K562 (cell line): ENCODE measurements around the gene ANXA3. TPM values are rescaled to one million over a fixed set of nuclear protein-coding genes. Genes with fewer than 3 reads are reported as not detected.
A peak's percentile ranks its signal among the peaks of the same experiment; 100 is the strongest.

Experiments
- BRCA1 ChIP-seq, 2 experiments: fragments of 450-650 bp in 1 of 2; sonication (generic) in 1 of 2; formaldehyde crosslinking in 1 of 2; IDR thresholded peaks; 2 replicates each; pipeline versions ENCODE4 v1.5.0 to v1.6.1; 2017 to 2020; ENCODE audit warnings: mild to moderate bottlenecking in 1 of 2, missing genetic modification reagents in 1 of 2
- DPF2 ChIP-seq: fragments of 450-650 bp; IDR thresholded peaks from 2 replicates; pipeline ENCODE4 v1.6.1; 2016
- ELF1 ChIP-seq: fragments of 200-800 bp; sonication (Bioruptor generic); IDR thresholded peaks from 2 replicates; pipeline ENCODE4 v1.6.1; 2016; ENCODE audit warnings: missing genetic modification characterization, missing compliant biosample characterization
- EWSR1 ChIP-seq: fragments of 450-650 bp; IDR thresholded peaks from 2 replicates; pipeline ENCODE4 v1.6.1; 2018; ENCODE audit warnings: borderline replicate concordance, mild to moderate bottlenecking, low read depth, moderate library complexity; ENCODE audit not compliant: partially characterized antibody
- FOSL1 ChIP-seq: fragments of 200-800 bp; sonication (Bioruptor generic); conservative IDR thresholded peaks from 2 replicates; pipeline ENCODE4 v1.6.1; 2016; ENCODE audit warnings: missing genetic modification characterization, missing compliant biosample characterization
- HDAC2 ChIP-seq: fragments of 450-650 bp; IDR thresholded peaks from 2 replicates; pipeline ENCODE4 v1.6.1; 2016; ENCODE audit warnings: mild to moderate bottlenecking
- POLR3G ChIP-seq: IDR thresholded peaks from 2 replicates; pipeline ENCODE4 v1.6.1; 2011; ENCODE audit not compliant: insufficient read length, insufficient replicate concordance; ENCODE audit errors: extremely low read depth
- RBBP5 ChIP-seq: fragments of 200-600 bp; sonication (generic); IDR thresholded peaks from 2 replicates; pipeline ENCODE4 v1.6.1; 2012; ENCODE audit warnings: borderline replicate concordance, mild to moderate bottlenecking, low read length, control low read depth, inconsistent platforms; ENCODE audit not compliant: insufficient read depth, poor library complexity, severe bottlenecking
- ZBTB17 ChIP-seq: fragments of 450-650 bp; formaldehyde crosslinking; IDR thresholded peaks from 2 replicates; pipeline ENCODE4 v1.4.0; 2020; ENCODE audit warnings: mild to moderate bottlenecking
- ZFX ChIP-seq: sonication (generic); formaldehyde crosslinking; IDR thresholded peaks from 2 replicates; pipeline ENCODE4 v1.8.0; 2022; ENCODE audit warnings: mild to moderate bottlenecking, missing genetic modification reagents, moderate library complexity
- ZNF134 ChIP-seq: fragments of 250-450 bp; sonication (Bioruptor Pico); conservative IDR thresholded peaks from 2 replicates; pipeline ENCODE4 v1.4.0; 2020
- ZNF507 ChIP-seq: conservative IDR thresholded peaks from 2 replicates; pipeline ENCODE4 v1.6.1; 2017; ENCODE audit warnings: missing genetic modification characterization, missing compliant biosample characterization
- ZNF586 ChIP-seq: fragments of 450-650 bp; formaldehyde crosslinking; conservative IDR thresholded peaks from 2 replicates; pipeline ENCODE4 v1.4.0; 2020; ENCODE audit warnings: mild to moderate bottlenecking, moderate library complexity
- polyA plus RNA-seq, 8 experiments: library from polyadenylated mRNA; depleted of rRNA in 4 of 8; stranded (reverse) in 5 of 8; unstranded in 3 of 8; fragments of >200 nt; fragmentation: Nextera tagmentation in 2 of 8; fragmentation: Illumina TruSeq in 1 of 8; extraction: Ambion mirVana in 2 of 8; extraction: Trizol in 1 of 8; gene quantifications; 2 replicates each; pipeline versions ENCODE4 v1.2.1 to v1.2.3, GENCODE V29; 2011 to 2014; ENCODE audit warnings: inconsistent platforms in 1 of 8, missing spikeins in 1 of 8
- total RNA-seq, 7 experiments: library from RNA; depleted of rRNA in 6 of 7; stranded (reverse); fragments of >200 nt in 6 of 7; fragmentation: Illumina TruSeq in 2 of 7; extraction: Trizol in 2 of 7; gene quantifications; 2 replicates each; pipeline versions ENCODE4 v1.2.1 to v1.2.3, GENCODE V29; 2011 to 2021; ENCODE audit warnings: low replicate concordance in 1 of 7
- TF ChIP-seq, protein P1 (sequence below): fragments of 250-450 bp; sonication (Bioruptor Pico); IDR thresholded peaks from 2 replicates; pipeline ENCODE4 v1.4.0; 2020; ENCODE audit warnings: mild to moderate bottlenecking
- TF ChIP-seq, protein P2 (sequence below), 2 experiments: fragments of 450-650 bp in 1 of 2; sonication (generic) in 1 of 2; formaldehyde crosslinking in 1 of 2; IDR thresholded peaks; 2 replicates each; pipeline versions ENCODE4 v1.7.1 to v1.9.0; 2016 to 2022; ENCODE audit warnings: inconsistent platforms in 1 of 2, mild to moderate bottlenecking in 1 of 2, missing genetic modification reagents in 1 of 2
- TF ChIP-seq, protein P3 (sequence below): sonication (generic); formaldehyde crosslinking; IDR thresholded peaks from 2 replicates; pipeline ENCODE4 v1.8.0; 2022; ENCODE audit warnings: mild to moderate bottlenecking, missing genetic modification reagents

ANXA3 gene
- total and polyA plus RNA-seq, 9 of the 15 experiments (the other 6 are each of a cell fraction or from before 2014, with no cell fraction given): 6.3 to 15.5 (median 9.8) TPM

DNA sequence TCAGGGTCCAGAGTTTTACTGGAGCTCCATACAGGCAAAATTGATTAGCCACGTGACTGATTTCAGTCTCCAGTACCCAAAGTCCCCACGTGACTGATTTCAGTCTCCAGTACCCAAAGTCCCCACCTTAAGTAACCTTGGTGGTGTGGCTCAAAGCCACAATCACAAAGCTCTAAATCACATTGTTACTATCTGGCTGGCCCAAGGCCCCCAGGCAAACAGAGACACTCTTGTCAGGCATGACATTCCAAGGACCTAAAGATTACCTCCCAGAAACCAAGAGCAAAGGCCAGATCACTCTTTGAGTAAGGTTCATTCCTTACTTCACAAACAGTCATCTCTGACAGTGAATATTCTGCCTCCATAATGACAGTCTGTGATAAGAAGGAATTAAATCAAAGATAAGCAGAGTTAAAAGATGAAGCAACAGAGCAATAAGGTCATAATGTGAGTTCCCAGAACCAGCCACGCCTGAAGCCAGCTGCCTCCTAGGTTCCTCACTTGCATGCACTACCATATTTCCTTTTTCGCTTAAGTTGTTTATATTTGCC is 78.5 kb downstream of the ANXA3 start (continued):
- TF ChIP-seq, protein P1, sequence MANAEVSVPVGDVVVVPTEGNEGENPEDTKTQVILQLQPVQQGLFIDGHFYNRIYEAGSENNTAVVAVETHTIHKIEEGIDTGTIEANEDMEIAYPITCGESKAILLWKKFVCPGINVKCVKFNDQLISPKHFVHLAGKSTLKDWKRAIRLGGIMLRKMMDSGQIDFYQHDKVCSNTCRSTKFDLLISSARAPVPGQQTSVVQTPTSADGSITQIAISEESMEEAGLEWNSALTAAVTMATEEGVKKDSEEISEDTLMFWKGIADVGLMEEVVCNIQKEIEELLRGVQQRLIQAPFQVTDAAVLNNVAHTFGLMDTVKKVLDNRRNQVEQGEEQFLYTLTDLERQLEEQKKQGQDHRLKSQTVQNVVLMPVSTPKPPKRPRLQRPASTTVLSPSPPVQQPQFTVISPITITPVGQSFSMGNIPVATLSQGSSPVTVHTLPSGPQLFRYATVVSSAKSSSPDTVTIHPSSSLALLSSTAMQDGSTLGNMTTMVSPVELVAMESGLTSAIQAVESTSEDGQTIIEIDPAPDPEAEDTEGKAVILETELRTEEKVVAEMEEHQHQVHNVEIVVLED: no peak
- 0 out of 2 replicates have a peak, but pooled peaks have one; percentile 25 for TF ChIP-seq ELF1 (tag)
- TF ChIP-seq FOSL1 (tag): 0 out of 2 replicates have a peak, but pooled peaks have one; percentile 22
- TF ChIP-seq, protein P2, sequence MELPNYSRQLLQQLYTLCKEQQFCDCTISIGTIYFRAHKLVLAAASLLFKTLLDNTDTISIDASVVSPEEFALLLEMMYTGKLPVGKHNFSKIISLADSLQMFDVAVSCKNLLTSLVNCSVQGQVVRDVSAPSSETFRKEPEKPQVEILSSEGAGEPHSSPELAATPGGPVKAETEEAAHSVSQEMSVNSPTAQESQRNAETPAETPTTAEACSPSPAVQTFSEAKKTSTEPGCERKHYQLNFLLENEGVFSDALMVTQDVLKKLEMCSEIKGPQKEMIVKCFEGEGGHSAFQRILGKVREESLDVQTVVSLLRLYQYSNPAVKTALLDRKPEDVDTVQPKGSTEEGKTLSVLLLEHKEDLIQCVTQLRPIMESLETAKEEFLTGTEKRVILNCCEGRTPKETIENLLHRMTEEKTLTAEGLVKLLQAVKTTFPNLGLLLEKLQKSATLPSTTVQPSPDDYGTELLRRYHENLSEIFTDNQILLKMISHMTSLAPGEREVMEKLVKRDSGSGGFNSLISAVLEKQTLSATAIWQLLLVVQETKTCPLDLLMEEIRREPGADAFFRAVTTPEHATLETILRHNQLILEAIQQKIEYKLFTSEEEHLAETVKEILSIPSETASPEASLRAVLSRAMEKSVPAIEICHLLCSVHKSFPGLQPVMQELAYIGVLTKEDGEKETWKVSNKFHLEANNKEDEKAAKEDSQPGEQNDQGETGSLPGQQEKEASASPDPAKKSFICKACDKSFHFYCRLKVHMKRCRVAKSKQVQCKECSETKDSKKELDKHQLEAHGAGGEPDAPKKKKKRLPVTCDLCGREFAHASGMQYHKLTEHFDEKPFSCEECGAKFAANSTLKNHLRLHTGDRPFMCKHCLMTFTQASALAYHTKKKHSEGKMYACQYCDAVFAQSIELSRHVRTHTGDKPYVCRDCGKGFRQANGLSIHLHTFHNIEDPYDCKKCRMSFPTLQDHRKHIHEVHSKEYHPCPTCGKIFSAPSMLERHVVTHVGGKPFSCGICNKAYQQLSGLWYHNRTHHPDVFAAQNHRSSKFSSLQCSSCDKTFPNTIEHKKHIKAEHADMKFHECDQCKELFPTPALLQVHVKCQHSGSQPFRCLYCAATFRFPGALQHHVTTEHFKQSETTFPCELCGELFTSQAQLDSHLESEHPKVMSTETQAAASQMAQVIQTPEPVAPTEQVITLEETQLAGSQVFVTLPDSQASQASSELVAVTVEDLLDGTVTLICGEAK (IDR thresholded peaks at IDR 0.05): no peak
- TF ChIP-seq, protein P2 (CRISPR knock-in tag; IDR thresholded peaks at IDR 0.05): no peak
- no peak for TF ChIP-seq ZNF507
- no peak for TF ChIP-seq BRCA1 (IDR thresholded peaks at IDR 0.05)
- no peak for TF ChIP-seq BRCA1 (CRISPR knock-in tag; IDR thresholded peaks at IDR 0.05)
- TF ChIP-seq ZNF586 (CRISPR knock-in tag): no peak
- no peak for TF ChIP-seq EWSR1
- TF ChIP-seq POLR3G: no peak
- TF ChIP-seq RBBP5: no peak
- TF ChIP-seq, protein P3, sequence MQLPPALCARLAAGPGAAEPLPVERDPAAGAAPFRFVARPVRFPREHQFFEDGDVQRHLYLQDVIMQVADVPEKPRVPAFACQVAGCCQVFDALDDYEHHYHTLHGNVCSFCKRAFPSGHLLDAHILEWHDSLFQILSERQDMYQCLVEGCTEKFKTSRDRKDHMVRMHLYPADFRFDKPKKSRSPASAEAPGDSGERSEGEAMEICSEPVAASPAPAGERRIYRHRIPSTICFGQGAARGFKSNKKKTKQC (CRISPR knock-in tag): no peak
- no peak for TF ChIP-seq ZBTB17 (CRISPR knock-in tag)
- no peak; the same call in 1 of the 2 replicates for TF ChIP-seq HDAC2
- no peak for TF ChIP-seq ZFX (CRISPR knock-in tag)
- TF ChIP-seq ZNF134 (CRISPR knock-in tag): no peak
- TF ChIP-seq DPF2: peak; percentile 79
